ENCODE data around the gene OR5B3.

- TF ChIP-seq DPF2 (CRISPR knock-in tag; IDR thresholded peaks at IDR 0.05; ENCODE audit: borderline replicate concordance, low read depth) = no peak
- no peak for TF ChIP-seq ZSCAN25 (CRISPR knock-in tag; IDR thresholded peaks at IDR 0.05)
Measured at GRCh38 chr11:58358969-58359368, 47.7 kb downstream of the OR5B3 start, which contains the start of gene OR5B17.

All from HepG2 (cell line).